SK-N-DZ (cell line): ENCODE measurements around the gene GLIS1.

Experiments used
- DNase-seq: peaks from one replicate; pipeline ENCODE4 v3.0.0-alpha.2; 2015; ENCODE audit warnings: low spot score

Gene GLIS1

GRCh38 chr1:53594391-53595180, 144.4 kb downstream of the GLIS1 start:
- no peak for DNase-seq

GRCh38 chr1:53593758-53594380, 145.1 kb downstream of the GLIS1 start:
- no peak for DNase-seq

GRCh38 chr1:53592985-53593757, 145.8 kb downstream of the GLIS1 start:
- no peak for DNase-seq

GRCh38 chr1:53592521-53592982, 146.4 kb downstream of the GLIS1 start:
- DNase-seq, result no peak

- DNase-seq, result no peak
Observed at GRCh38 chr1:53591924-53592323, 147.0 kb downstream of the GLIS1 start.

GRCh38 chr1:53590531-53591515, 148.1 kb downstream of the GLIS1 start:
- DNase-seq, result no peak

GRCh38 chr1:53590104-53590503, 148.9 kb downstream of the GLIS1 start:
- DNase-seq, result no peak

- DNase-seq, result no peak
Observed at GRCh38 chr1:53589043-53589887, 149.7 kb downstream of the GLIS1 start.

GRCh38 chr1:53588053-53588779, 150.7 kb downstream of the GLIS1 start:
- DNase-seq, result no peak

GRCh38 chr1:53587252-53587988, 151.5 kb downstream of the GLIS1 start:
- no peak for DNase-seq

- DNase-seq, result no peak
Observed at GRCh38 chr1:53586765-53587164, 152.2 kb downstream of the GLIS1 start.

GRCh38 chr1:53585565-53585964, 153.4 kb downstream of the GLIS1 start:
- DNase-seq, result no peak

- DNase-seq, result peak; percentile 59
Observed at GRCh38 chr1:53585129-53585528, 153.8 kb downstream of the GLIS1 start.

GRCh38 chr1:53584777-53585107, 154.2 kb downstream of the GLIS1 start:
- DNase-seq, result peak; percentile 60

GRCh38 chr1:53583868-53584776, 154.8 kb downstream of the GLIS1 start:
- DNase-seq, result no peak

GRCh38 chr1:53583021-53583867, 155.7 kb downstream of the GLIS1 start:
- DNase-seq, result no peak
